GM21825 (cell line): ENCODE data around the gene MLST8.
"Not testable (repeated sequence)": the region's sequence is repeated elsewhere in the genome, so short reads cannot be mapped to it uniquely, and the experiment has no call there.

Source experiments
- ATAC-seq: cut with Tn5 transposase; IDR thresholded peaks from one replicate; pipeline ENCODE4 v1.9.1; 2021; ENCODE audit warnings: mild to moderate bottlenecking, moderate library complexity; ENCODE audit not compliant: unreplicated experiment

Gene MLST8

DNA sequence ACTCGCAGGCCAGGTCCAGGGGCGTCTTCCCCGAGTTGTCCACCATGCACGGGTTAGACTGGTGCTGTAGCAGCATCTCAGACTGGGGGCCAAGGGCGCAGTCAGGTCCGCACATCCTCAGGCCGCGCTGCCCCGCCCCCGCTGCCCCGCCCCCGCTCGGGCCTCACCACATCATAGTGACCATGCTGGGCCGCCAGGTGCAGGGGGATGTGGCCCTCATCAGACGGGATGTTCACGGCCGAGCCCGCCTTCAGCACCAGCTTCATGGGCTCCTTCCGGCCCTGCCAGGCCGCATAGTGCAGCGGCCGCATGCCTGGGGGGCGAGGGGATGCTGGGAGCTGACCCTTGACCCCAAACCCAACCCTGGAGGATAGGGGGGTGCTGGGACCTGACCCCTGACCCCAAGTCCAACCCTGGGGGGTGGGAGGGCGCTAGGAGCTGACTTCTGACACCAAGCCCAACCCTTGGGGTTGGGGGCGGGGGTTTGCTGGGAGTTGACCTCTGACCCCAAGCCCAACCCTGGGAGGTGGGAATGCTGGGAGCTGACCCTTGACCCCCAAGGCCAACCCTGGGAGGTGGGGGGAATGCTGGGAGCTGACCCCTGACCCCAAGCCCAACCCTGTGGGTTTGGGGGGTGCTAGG is 15.9 kb upstream of the MLST8 start:
- no peak for ATAC-seq

GRCh38 chr16:2190002-2190658 is 15.1 kb upstream of the MLST8 start:
- no peak for ATAC-seq

- no peak for ATAC-seq
Observed at GRCh38 chr16:2190659-2191445, 14.4 kb upstream of the MLST8 start.

DNA sequence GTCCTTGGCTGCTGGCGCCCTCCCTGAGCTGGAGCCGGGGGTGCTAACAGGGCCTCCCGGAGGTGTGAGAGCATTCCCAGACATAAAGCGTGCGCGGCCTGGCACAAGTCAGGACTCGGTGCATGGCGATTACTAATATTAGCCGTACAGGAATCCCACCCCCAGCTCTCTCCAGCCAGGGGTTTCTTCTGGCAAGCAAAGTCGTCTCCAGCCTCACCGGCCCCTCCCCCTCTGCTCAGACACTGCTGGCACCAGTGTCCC is 13.9 kb upstream of the MLST8 start:
- ATAC-seq: no peak

GRCh38 chr16:2194166-2194834 is 11.0 kb upstream of the MLST8 start:
- ATAC-seq: no peak

GRCh38 chr16:2194852-2195321 is 10.4 kb upstream of the MLST8 start:
- no peak for ATAC-seq

DNA sequence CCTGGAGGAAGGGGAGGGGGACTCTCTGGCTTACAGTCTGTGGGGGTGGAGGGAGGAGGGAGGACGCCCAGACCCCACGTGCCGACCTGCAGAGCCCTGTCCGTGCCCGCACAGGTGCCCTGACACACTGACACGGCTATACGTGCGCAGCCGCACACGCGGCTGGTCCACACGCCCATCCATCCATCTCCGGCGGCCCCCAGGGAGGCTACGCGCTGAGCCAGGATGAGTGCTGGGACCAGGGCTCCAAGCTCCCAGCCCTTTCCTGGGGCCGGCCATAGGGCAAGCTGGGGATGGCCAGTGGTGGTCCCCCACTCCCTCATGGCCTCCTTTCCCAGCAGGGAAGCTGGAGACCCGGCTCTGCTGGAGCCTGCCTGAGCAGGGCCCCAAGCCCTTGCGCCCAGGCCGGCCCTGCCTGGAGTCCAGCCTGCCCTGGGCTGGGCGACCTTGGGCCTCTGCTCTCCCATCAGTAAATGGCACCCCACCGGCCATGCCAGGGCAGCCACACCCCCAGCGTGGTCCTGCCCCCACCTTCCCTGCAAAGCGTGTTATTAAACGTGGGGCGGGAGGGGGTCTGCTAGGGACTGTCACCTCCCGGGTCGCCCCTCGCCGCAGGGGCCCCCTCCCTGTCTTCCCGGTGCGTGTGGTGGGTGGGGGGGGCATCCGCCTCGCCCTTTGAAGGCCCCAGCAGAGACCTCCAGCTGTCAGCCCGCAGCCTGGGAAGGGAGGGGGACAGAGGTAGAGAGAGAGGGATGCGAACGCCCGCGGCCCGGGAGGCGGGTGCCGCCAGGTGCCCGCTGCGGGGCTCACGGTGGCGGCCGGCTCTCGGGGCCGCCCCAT is 9.7 kb upstream of the MLST8 start:
- no peak for ATAC-seq

DNA sequence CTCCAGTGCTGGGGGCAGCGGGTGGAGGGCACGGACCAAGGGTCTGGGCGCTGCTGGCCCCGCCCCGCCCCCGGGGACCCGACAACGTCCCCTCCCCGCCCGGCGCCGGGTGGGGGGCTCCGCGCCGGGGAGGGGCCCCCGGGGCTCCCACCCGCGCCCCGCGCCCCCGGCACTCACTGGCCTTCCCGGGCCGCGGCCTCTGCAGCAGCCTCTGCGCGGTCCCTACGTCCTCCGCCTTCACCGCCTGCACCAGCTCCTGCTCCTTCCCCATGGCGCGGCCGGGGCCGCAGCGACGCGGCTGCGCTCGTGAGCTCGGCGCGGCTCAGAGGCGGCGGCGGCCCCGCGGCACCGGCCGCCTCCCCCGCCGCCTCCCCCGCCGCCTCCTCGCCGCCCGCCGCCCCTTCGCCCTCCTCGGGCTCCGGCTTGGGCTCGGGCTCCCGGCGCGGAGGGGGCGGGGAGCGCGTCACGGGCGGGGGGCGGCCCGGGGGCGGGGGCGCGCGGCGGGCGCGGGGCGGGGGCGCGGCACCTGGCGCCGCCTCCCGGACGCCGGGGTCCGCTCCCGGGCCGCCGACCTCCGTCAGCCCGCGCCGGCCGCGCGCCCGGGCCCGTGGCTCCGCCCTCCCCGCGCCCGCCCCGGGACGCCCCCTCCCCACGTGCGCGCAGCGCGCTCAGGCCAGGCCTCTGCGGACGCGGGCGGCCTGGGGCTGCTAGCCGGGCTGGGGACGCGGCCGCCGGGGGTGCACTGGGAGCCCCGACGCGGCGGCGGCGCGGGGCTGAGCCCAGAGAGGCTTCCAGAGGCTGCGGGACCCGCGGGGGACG is 8.9 kb upstream of the MLST8 start, which contains the start of gene CASKIN1:
CASKIN1 (minus strand) TSS at position 444 of the 819 bp plus-strand sequence; CDS start at position 271, 173 bp downstream.
- no peak for ATAC-seq

GRCh38 chr16:2196981-2197511 is 8.2 kb upstream of the MLST8 start:
- ATAC-seq: no peak

DNA sequence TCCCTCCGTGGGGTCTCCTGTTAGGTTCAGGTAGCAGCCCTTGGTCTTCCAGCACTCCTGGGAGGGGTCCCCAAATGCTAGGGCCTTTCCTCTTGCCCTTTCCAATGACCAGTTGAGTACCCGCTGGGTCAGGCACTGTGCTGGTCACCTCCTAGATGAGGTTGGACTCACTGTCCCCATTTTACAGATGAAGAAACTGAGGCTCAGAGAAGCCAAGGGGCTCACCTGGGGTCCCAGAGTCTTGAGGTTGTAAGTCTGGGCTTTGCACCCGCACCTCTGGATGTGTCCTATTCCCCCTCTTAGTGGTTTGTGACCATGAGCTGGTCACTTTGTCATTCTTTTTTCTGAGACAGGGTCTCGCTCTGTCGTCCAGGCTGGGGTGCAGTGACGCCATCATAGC is 7.5 kb upstream of the MLST8 start:
- no peak for ATAC-seq

GRCh38 chr16:2198283-2198682 is 7.0 kb upstream of the MLST8 start:
- ATAC-seq: no peak

GRCh38 chr16:2199095-2199494 is 6.2 kb upstream of the MLST8 start:
- no peak for ATAC-seq

GRCh38 chr16:2199621-2200139 is 5.6 kb upstream of the MLST8 start:
- ATAC-seq: no peak

- no peak for ATAC-seq
Observed at GRCh38 chr16:2200313-2200712, 4.9 kb upstream of the MLST8 start.

DNA sequence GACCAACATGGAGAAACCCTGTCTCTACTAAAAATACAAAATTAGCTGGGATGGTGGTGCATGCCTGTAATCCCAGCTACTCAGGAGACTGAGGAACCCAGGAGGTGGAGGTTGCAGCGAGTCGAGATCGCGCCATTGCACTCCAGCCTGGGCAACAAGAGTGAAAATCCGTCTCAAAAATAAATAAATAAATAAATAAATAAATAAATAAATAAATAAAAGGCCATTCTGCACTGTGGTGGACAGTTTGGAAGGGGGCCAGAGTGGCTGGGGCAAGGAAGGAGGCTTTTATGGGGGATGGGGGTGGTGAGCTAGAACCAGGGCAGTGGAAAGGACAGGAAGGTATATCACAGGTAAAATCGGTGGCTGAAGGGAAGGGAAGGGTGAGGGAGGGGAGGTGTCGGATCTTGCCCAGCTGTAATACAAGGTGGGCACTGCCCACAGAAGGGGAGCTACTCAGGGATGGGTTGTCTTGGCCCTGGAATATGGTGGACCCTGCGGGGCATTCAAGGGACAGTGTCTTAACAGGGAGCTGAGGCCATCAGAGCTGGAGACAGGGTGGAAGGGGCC is 2.0 kb upstream of the MLST8 start:
- not testable (repeated sequence) for ATAC-seq

DNA sequence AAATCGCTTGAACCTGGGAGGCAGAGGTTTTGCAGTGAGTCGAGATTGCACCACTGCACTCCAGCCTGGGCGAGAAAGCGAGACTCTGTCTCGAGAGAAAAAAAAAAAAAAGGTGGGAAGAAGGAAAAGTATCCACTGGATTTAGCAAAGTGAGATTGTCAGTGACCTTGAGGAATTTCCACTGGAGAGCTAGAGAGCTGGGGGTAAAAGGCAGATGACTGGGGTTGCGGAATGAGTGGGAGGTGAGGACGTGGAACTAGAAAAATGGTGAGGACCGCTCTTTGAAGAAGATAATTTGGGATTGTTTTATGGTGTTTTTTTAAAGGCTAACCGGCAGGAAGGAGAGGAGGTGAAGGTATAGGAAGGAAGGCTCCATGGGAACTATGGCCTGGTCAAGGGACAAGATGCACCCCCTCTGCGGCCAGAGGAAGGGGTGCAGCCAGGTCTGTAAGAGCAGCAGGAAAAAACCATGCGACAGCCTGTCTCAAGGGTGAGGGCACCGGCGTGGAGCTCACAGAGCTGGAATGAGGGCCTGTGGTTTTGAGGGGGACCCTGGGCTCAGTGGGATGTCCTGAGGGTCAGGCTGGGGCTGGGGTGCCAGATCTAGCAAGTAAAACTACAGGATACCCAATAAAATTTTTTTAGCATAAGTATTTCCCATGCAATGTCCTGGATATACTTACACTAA is 694 bp upstream of the MLST8 start:
- no peak for ATAC-seq

DNA sequence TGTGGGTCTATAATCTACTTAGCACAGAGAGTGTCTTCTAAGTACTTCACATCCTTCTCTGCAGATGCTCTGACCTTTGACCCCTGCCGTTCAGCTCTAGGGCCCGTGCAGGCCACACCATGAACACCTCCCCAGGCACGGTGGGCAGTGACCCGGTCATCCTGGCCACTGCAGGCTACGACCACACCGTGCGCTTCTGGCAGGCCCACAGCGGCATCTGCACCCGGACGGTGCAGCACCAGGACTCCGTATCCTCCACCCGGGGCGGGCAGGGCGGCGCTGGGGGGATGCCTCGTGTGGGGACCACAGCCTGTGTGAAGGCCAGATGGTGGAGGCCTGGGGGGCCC is 686 bp downstream of the MLST8 start:
- peak; percentile 13 for ATAC-seq

DNA sequence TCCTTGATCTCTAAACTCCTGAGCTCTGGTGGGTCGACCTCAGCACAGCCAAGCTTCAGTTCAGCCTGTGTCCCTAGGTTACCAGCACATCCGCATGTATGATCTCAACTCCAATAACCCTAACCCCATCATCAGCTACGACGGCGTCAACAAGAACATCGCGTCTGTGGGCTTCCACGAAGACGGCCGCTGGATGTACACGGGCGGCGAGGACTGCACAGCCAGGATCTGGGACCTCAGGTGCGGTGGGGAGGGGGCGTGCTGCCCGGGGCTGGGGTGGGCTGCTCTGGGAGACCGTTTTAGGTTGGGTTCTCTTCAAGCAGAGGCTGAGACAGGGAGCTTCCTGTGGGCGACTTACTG is 1.1 kb downstream of the MLST8 start:
- ATAC-seq: peak; percentile 2
